Cardiac fibroblast (primary cell): ENCODE results near the gene KITLG.

ENCODE experiments used
- DNase-seq, 2 donors: peaks; one replicate each; pipeline versions ENCODE4 v3.0.0 to v3.0.0-alpha.2; 2010; ENCODE audit warnings: low read depth in 2 of 2
- H3K4me3 ChIP-seq, 2 donors: replicated peaks in 1 of 2; 1 replicate in 1 of 2; 2 replicates in 1 of 2; pipeline ENCODE4 v1.5.1; 2011; ENCODE audit warnings: low read depth in 2 of 2, low read length in 2 of 2, mild to moderate bottlenecking in 2 of 2, moderate library complexity in 1 of 2
- TF ChIP-seq, protein P1 (sequence below): IDR thresholded peaks from one replicate; pipeline ENCODE4 v1.5.1; 2011; ENCODE audit warnings: low read depth, mild to moderate bottlenecking, low read length, inconsistent platforms

Gene KITLG

DNA sequence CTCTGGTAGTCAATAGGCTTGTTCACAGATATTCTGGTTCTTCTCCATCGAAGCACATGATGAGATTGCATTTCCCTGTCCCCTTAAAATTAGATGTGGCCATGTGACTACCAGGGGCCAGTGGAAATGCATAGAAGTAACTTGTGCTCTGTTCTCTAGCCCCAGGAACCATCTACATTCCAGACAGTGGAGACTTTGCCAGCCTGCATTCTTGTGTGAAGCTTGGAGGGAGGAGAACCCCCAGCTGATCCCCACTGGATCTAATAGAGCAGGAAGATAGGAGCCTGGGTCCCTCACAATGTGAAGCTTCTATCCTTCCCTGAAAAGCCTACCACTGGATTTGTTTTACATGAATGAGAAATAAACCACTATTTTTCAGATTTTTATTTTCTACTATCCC is 130.1 kb downstream of the KITLG start:
- H3K4me3 ChIP-seq, result no peak overlapping the region
- TF ChIP-seq, protein P1, sequence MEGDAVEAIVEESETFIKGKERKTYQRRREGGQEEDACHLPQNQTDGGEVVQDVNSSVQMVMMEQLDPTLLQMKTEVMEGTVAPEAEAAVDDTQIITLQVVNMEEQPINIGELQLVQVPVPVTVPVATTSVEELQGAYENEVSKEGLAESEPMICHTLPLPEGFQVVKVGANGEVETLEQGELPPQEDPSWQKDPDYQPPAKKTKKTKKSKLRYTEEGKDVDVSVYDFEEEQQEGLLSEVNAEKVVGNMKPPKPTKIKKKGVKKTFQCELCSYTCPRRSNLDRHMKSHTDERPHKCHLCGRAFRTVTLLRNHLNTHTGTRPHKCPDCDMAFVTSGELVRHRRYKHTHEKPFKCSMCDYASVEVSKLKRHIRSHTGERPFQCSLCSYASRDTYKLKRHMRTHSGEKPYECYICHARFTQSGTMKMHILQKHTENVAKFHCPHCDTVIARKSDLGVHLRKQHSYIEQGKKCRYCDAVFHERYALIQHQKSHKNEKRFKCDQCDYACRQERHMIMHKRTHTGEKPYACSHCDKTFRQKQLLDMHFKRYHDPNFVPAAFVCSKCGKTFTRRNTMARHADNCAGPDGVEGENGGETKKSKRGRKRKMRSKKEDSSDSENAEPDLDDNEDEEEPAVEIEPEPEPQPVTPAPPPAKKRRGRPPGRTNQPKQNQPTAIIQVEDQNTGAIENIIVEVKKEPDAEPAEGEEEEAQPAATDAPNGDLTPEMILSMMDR, result no peak
- DNase-seq, result peak in 1 of 2 donors; percentile 53

DNA sequence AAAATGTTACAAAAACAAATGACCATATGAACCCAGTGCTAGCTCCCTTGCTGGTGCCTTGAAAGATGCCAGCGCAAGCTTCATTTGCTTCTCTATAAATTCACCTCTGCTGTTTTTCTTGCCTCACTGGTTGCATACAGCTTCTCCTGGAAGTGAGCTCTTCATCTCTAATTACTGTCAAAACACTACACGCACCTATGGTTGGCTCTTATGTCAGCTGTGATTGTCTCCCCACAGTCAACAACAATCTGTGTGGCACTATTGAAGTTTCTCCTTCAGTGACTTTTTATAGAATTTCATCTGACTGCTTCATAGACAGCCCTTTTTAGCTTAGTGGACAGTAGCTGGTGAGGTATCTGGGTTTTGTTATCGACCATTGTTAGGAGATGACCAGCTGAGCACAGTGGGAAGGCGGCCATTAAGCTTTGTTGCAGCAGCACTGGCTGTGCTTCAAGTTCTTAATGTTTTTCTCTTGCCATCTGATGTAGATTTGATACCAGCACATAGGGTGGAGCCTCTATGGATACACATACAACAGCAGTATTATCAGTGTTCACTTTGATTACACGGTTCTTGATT is 131.8 kb downstream of the KITLG start:
- no peak for DNase-seq
- TF ChIP-seq, protein P1, result no peak
- H3K4me3 ChIP-seq, result no peak overlapping the region

DNA sequence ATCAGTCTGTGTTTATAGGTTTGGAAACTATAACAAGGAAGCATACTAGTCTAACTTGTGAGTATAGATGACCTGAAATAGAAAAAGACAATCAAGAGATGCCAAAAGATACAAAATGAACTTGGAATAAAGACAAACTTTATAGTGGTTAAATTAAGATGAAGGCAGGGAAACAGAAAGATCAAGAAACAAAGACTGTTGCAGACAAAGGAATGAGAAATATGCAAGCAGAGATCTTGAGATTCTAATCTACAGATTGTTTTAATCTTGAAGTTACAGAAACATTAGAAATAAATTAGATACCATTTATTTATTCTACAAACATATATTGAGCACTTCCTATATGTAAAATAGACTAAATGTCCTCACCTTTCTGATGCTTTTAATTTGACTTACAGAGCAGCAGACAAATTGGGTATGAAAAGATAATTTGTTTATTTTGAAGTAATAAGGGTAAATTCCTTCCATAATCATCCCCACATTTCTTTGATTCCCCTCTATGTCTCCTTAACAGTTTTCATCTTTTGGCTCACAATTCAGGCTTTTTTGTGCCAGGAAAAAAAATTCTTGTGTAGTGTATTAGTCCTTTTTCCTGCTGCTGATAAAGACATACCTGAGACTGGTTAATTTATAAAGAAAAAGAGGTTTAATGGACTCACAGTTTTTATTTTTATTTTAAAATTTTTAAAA is 134.4 kb downstream of the KITLG start:
- DNase-seq, result no peak

DNA sequence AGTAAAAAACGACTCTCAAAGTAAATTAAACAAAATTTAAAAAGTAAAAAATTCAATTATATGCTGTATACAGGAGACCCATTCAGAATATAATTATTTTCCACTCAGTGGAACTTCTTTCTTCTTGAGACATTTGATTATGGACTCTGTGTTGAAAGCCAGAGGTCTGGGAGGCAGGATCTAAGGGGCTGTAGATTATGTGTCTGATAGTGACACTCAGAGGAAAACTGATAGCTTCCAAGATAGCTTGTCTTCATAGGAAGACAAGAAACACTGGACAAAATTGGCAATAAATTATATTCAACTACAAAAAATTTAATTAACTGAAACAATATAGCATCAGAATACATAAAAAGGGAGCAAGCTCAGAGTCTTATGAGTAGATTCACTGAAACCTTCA is 135.8 kb downstream of the KITLG start:
- TF ChIP-seq, protein P1, result no peak
- no peak overlapping the region for H3K4me3 ChIP-seq
- DNase-seq, result no peak

More for the DNA sequence above, 134.4 kb downstream of the KITLG start:
- H3K4me3 ChIP-seq, result no peak overlapping the region
- TF ChIP-seq, protein P1, result no peak
